AG10803 (cell line): ENCODE measurements around the gene TNNT2.
A peak's percentile ranks its signal among the peaks of the same experiment; 100 is the strongest.

Source experiments
- DNase-seq: peaks from one replicate; pipeline ENCODE4 v3.0.0; 2010; ENCODE audit warnings: low read depth
- H3K4me3 ChIP-seq: 2 replicates; pipeline ENCODE4 v1.5.1; 2011; ENCODE audit warnings: mild to moderate bottlenecking, low read length, control low read depth
- CTCF ChIP-seq: conservative IDR thresholded peaks from 2 replicates; pipeline ENCODE4 v1.5.1; 2011; ENCODE audit warnings: mild to moderate bottlenecking, low read length, control low read depth, inconsistent platforms

TNNT2 gene

GRCh38 chr1:201386208-201386607 lies 8.7 kb upstream of the TNNT2 start:
- no peak for TF ChIP-seq CTCF
- H3K4me3 ChIP-seq = no peak overlapping the region
- DNase-seq = no peak

GRCh38 chr1:201385299-201385891 lies 7.9 kb upstream of the TNNT2 start:
- peak; percentile 5 for DNase-seq
- peak; percentile 65 for TF ChIP-seq CTCF

GRCh38 chr1:201384406-201384782 lies 6.9 kb upstream of the TNNT2 start:
- no peak overlapping the region for H3K4me3 ChIP-seq
- TF ChIP-seq CTCF = no peak
- DNase-seq = no peak

More at GRCh38 chr1:201385299-201385891, 7.9 kb upstream of the TNNT2 start:
- H3K4me3 ChIP-seq = no peak overlapping the region

GRCh38 chr1:201383647-201384405 lies 6.3 kb upstream of the TNNT2 start:
- peak; percentile 88 for DNase-seq
- no peak overlapping the region for H3K4me3 ChIP-seq
- no peak for TF ChIP-seq CTCF

GRCh38 chr1:201381130-201381529 lies 3.6 kb upstream of the TNNT2 start:
- no peak for TF ChIP-seq CTCF
- DNase-seq = no peak
- no peak overlapping the region for H3K4me3 ChIP-seq

GRCh38 chr1:201379733-201380242 lies 2.3 kb upstream of the TNNT2 start:
- no peak for TF ChIP-seq CTCF
- H3K4me3 ChIP-seq = no peak overlapping the region
- no peak for DNase-seq

GRCh38 chr1:201378804-201379203 lies 1.3 kb upstream of the TNNT2 start:
- no peak for DNase-seq
- no peak overlapping the region for H3K4me3 ChIP-seq
- no peak for TF ChIP-seq CTCF
